Neuronal stem cell (in vitro differentiated cells): ENCODE results near the gene FAM193A.
A peak's percentile ranks its signal among the peaks of the same experiment; 100 is the strongest.

ENCODE experiments used
- DNase-seq: peaks from one replicate; pipeline ENCODE4 v3.0.0-alpha.2; 2013; ENCODE audit warnings: low spot score
- H2AFZ ChIP-seq: one replicate; pipeline ENCODE4 v1.6.1; 2013; ENCODE audit warnings: mild to moderate bottlenecking, low read length, inconsistent platforms
- H2AK5ac ChIP-seq: 2 replicates; pipeline ENCODE4 v1.6.1; 2013; ENCODE audit warnings: low read depth, mild to moderate bottlenecking, inconsistent platforms, low read length, moderate library complexity, mixed read lengths
- H2BK120ac ChIP-seq: 2 replicates; pipeline ENCODE4 v1.6.1; 2013; ENCODE audit warnings: low read depth, mild to moderate bottlenecking, inconsistent platforms, low read length, moderate library complexity, mixed read lengths
- H2BK12ac ChIP-seq: one replicate; pipeline ENCODE4 v1.6.1; 2013; ENCODE audit warnings: low read length, inconsistent platforms
- H2BK15ac ChIP-seq: 2 replicates; pipeline ENCODE4 v1.6.1; 2013; ENCODE audit warnings: mild to moderate bottlenecking, low read length, inconsistent platforms, mixed read lengths
- H2BK5ac ChIP-seq: one replicate; pipeline ENCODE4 v1.6.1; 2013; ENCODE audit warnings: inconsistent platforms, mild to moderate bottlenecking, low read length, moderate library complexity
- H3K14ac ChIP-seq: one replicate; pipeline ENCODE4 v1.6.1; 2013; ENCODE audit warnings: low read length, inconsistent platforms
- H3K18ac ChIP-seq: 2 replicates; pipeline ENCODE4 v1.6.1; 2013; ENCODE audit warnings: low read length, inconsistent platforms
- H3K23ac ChIP-seq: 2 replicates; pipeline ENCODE4 v1.6.1; 2013; ENCODE audit warnings: low read depth, mild to moderate bottlenecking, mixed read lengths, low read length, inconsistent platforms; ENCODE audit not compliant: poor library complexity
- H3K27ac ChIP-seq: replicated peaks from 3 replicates; pipeline ENCODE4 v1.5.1; 2013; ENCODE audit warnings: low read length, inconsistent platforms
- H3K27me3 ChIP-seq, 3 experiments: 2 replicates each; pipeline ENCODE4 v1.6.1; 2013; ENCODE audit warnings: low read length in 3 of 3, mild to moderate bottlenecking in 2 of 3, inconsistent platforms in 1 of 3, low read depth in 1 of 3, mixed read lengths in 1 of 3, moderate library complexity in 1 of 3; ENCODE audit not compliant: control insufficient read depth in 3 of 3, insufficient read depth in 3 of 3
- H3K36me3 ChIP-seq, 2 donors: replicated peaks in 1 of 2; 2 replicates each; pipeline ENCODE4 v1.6.1; 2013; ENCODE audit warnings: low read length in 2 of 2; ENCODE audit not compliant: control insufficient read depth in 2 of 2, insufficient read depth in 2 of 2
- H3K4ac ChIP-seq: 2 replicates; pipeline ENCODE4 v1.6.1; 2013; ENCODE audit warnings: inconsistent platforms, mild to moderate bottlenecking, low read length, moderate library complexity
- H3K4me1 ChIP-seq, 2 donors: 1 replicate in 1 of 2; 2 replicates in 1 of 2; pipeline ENCODE4 v1.6.1; 2013; ENCODE audit warnings: low read length in 2 of 2, low read depth in 1 of 2; ENCODE audit not compliant: control insufficient read depth in 2 of 2, insufficient read depth in 1 of 2
- H3K4me2 ChIP-seq: one replicate; pipeline ENCODE4 v1.6.1; 2013; ENCODE audit warnings: mild to moderate bottlenecking, low read length, inconsistent platforms; ENCODE audit not compliant: insufficient read depth, poor library complexity, severe bottlenecking
- H3K4me3 ChIP-seq, 2 donors: 2 replicates each; pipeline ENCODE4 v1.5.1; 2013; ENCODE audit warnings: low read length in 2 of 2, mild to moderate bottlenecking in 2 of 2, inconsistent platforms in 1 of 2, moderate library complexity in 1 of 2
- H3K79me1 ChIP-seq: one replicate; pipeline ENCODE4 v1.6.1; 2013; ENCODE audit warnings: low read depth, mild to moderate bottlenecking, inconsistent platforms, low read length, moderate library complexity
- H3K9ac ChIP-seq: one replicate; pipeline ENCODE4 v1.6.1; 2013; ENCODE audit warnings: mild to moderate bottlenecking, low read depth, low read length, inconsistent platforms; ENCODE audit not compliant: poor library complexity
- H3K9me3 ChIP-seq, 2 donors: replicated peaks in 1 of 2; 2 replicates each; pipeline versions ENCODE3 to v1.6.1; 2013; ENCODE audit warnings: low read length in 2 of 2, mild to moderate bottlenecking in 2 of 2, inconsistent platforms in 1 of 2, low read depth in 1 of 2, mixed read lengths in 1 of 2, moderate library complexity in 1 of 2; ENCODE audit not compliant: control insufficient read depth in 2 of 2, insufficient read depth in 1 of 2
- H4K8ac ChIP-seq: one replicate; pipeline ENCODE4 v1.6.1; 2013; ENCODE audit warnings: low read depth, mild to moderate bottlenecking, inconsistent platforms, low read length, moderate library complexity
- H4K91ac ChIP-seq: one replicate; pipeline ENCODE4 v1.6.1; 2013; ENCODE audit warnings: low read length, low read depth, mild to moderate bottlenecking, inconsistent platforms; ENCODE audit not compliant: poor library complexity
- WGBS, 2 donors: extraction: QIAGEN DNeasy Blood & Tissue Kit; methylation state at CpG; one replicate each; pipeline ENCODE4 v1.1.7; 2013; ENCODE audit warnings: missing lambda C conversion rate in 2 of 2, mixed read lengths in 1 of 2; ENCODE audit not compliant: insufficient read length in 2 of 2, insufficient replicate concordance in 1 of 2; ENCODE audit errors: extremely low coverage in 2 of 2; 5-methylcytosine and 5-hydroxymethylcytosine counted together

FAM193A gene

DNA sequence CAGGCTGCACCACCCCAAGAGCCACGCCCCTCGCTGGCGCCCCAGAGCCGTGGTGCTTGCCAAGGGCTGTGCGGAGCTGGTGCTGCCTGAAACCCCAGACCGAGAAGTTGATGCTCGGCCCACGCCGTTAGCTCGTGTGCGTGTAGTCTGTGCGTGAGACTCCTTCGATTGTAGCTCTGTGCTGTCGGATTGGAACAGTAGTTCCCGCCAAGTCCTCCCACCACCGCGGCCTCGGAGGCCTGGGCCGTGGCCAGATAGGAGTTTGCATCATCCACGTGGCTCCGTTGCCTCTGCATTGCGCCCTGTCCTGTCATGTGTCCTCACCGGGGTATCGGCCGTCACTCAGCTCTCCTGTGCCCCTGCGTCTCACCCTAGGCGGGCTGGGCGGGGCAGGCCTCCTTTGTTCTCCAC, 195.5 kb downstream of the FAM193A start:
- no peak overlapping the region for H2AK5ac ChIP-seq
- no peak overlapping the region for H3K9ac ChIP-seq
- no peak overlapping the region for H3K4me3 ChIP-seq
- no CpG with 5 or more reads among the region's 28 CpGs for WGBS, 2 donors
- no peak overlapping the region for H4K8ac ChIP-seq
- H3K4me1 ChIP-seq: peaks cover 0 to 3% of the 10 kb centered on the region in 2 donors
- no peak for DNase-seq
- H2BK12ac ChIP-seq: no peak overlapping the region
- H2BK15ac ChIP-seq: no peak overlapping the region
- H3K9me3 ChIP-seq: peaks cover 2 to 15% of the 10 kb centered on the region in 2 donors
- H2BK120ac ChIP-seq: no peak overlapping the region
- H4K91ac ChIP-seq: no peak overlapping the region
- H3K36me3 ChIP-seq: peaks cover 29 to 75% of the 10 kb centered on the region in 2 donors
- H3K4ac ChIP-seq: no peak overlapping the region
- H3K27ac ChIP-seq: no peak overlapping the region
- no peak overlapping the region for H2BK5ac ChIP-seq
- H3K27me3 ChIP-seq: no peaks in the 10 kb centered on the region
- no peak overlapping the region for H3K4me2 ChIP-seq
- H2AFZ ChIP-seq: no peak overlapping the region
- peaks cover 3% of the 10 kb centered on the region for H3K79me1 ChIP-seq
- H3K23ac ChIP-seq: peak overlapping the region; percentile 34
- peak overlapping the region; percentile 55 for H3K18ac ChIP-seq
- H3K14ac ChIP-seq: no peak overlapping the region

DNA sequence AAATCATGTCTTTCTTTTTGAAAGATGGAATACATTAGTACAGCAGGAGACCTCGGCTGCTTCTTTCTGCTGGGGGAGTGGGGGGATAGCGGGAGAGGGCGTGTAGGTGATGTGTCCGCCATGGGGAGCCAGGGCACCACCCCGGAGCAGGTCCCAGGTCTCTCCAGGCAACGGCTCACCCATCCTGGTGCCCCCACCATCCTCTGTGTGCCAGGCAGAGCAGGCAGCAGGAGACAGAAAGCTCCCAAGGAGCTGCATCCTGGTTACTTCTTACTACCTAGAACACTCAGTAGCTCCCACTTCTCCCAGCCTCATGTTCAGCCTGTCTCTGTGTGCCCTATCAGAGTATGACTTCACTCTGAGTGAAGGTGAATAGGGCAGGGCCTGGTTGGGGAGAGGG, 196.1 kb downstream of the FAM193A start:
- Histone ChIP-seq H3K23ac (no peak overlapping the region), H2AFZ (no peak overlapping the region), H3K9me3 (peaks cover 2 to 15% of the 10 kb centered on the region in 2 donors), H2BK5ac (no peak overlapping the region), H3K4me1 (peaks cover 0 to 3% of the 10 kb centered on the region in 2 donors), H3K4me2 (no peak overlapping the region), H3K27me3 (no peaks in the 10 kb centered on the region), H2BK12ac (no peak overlapping the region), H3K79me1 (peaks cover 3% of the 10 kb centered on the region), H2AK5ac (no peak overlapping the region), H4K8ac (no peak overlapping the region), H3K4me3 (no peak overlapping the region), H4K91ac (no peak overlapping the region), H3K14ac (no peak overlapping the region), H3K18ac (no peak overlapping the region), H2BK15ac (no peak overlapping the region), H3K9ac (no peak overlapping the region), H3K36me3 (peaks cover 29 to 70% of the 10 kb centered on the region in 2 donors), H3K27ac (no peak overlapping the region), H3K4ac (no peak overlapping the region), H2BK120ac (no peak overlapping the region)
- no peak for DNase-seq
- WGBS, 2 donors: no CpG with 5 or more reads among the region's 6 CpGs

DNA sequence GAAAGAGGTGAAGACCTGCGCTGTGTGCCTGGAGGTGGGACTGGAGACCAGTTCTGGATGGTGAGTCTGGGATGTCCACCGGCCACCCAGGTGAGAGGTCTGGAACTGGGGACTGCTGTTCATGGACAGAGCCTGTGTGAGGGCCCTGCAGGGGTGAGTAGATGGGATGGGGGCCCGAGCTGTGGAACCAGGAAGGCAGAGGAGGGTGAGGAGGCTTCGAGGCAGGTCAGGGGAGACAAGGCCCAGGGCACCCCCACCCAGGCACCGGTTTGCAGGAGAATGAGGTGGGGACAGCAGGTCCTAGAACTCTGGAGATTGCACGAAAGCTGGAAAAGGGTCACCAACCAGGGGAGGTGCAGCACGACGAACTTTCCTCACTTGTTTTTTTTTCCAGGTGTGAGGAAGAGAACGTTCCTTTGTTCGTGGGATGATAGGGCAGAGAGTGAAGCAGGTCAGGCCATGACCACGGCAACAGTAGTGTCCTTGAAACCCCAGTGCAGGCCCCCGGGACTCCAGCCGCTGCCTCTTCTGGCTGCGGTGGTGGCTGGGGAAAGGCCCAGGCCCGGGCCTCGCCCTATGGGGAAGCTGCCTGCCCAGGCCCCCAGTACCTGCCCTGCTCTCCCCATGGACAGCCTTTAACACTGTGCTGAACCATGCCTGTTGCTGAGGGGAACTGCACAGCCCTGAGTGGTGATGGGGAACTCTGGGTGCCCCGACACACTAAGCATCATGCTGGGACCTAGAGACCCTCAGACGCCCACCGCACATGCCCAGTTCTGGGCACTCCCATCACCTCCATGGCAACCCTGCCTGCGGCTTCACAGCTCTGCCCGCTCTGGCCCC, 196.8 kb downstream of the FAM193A start:
- peaks cover 3% of the 10 kb centered on the region for H3K79me1 ChIP-seq
- no peak overlapping the region for H3K27ac ChIP-seq
- H2BK120ac ChIP-seq: peak overlapping the region; percentile 9
- H4K91ac ChIP-seq: no peak overlapping the region
- peak overlapping the region; percentile 14 for H2AK5ac ChIP-seq
- H2AFZ ChIP-seq: no peak overlapping the region
- no CpG with 5 or more reads among the region's 21 CpGs for WGBS, 2 donors
- H2BK15ac ChIP-seq: no peak overlapping the region
- H2BK5ac ChIP-seq: no peak overlapping the region
- H3K4me2 ChIP-seq: no peak overlapping the region
- DNase-seq: no peak
- peak overlapping the region; percentile 60 for H3K9ac ChIP-seq
- no peak overlapping the region for H4K8ac ChIP-seq
- H3K4me3 ChIP-seq: peak overlapping the region in 1 of 2 donors; percentile 32
- H3K14ac ChIP-seq: no peak overlapping the region
- no peak overlapping the region for H3K23ac ChIP-seq
- no peak overlapping the region for H2BK12ac ChIP-seq
- no peak overlapping the region for H3K4ac ChIP-seq
- H3K18ac ChIP-seq: peak overlapping the region; percentile 48
- H3K4me1 ChIP-seq: peaks cover 0 to 3% of the 10 kb centered on the region in 2 donors
- peaks cover 2 to 15% of the 10 kb centered on the region in 2 donors for H3K9me3 ChIP-seq
- peaks cover 29 to 64% of the 10 kb centered on the region in 2 donors for H3K36me3 ChIP-seq
- no peaks in the 10 kb centered on the region for H3K27me3 ChIP-seq

DNA sequence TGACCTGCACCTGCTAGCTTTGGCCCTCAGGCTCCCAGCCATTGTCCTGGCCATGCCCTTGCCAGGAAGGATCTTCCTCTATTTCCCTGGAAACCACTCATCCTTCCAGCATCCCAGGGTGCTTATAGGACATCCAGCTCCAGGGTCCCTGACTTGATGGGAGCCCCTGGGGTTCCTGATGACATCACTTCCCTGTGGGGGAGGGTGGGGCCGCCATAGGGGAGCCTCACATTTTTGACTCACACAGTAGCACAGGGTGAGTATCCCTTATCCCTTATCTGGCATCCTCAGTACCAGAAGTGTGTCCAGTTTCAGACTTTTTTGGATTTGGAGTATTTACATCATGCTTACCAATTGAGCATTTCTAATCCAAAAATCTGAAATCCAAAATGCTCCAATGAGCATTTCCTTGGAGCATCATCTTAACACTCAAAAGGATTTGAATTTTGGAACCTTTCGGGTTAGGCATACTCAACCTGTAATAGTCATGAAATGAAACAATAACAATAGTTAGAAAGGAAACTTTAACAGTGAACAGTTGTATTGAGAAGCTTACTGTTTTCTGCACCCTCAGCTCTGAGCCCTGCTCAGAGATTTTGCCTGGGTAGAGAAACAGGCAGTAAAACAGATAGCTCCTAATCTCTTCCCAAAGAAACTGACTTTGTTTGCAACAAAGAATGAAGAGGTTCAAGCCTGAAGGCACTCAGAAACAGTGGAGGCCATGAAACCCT, 197.6 kb downstream of the FAM193A start:
- Histone ChIP-seq H4K8ac (no peak overlapping the region), H3K4me3 (no peak overlapping the region), H2BK5ac (no peak overlapping the region), H3K23ac (no peak overlapping the region), H3K14ac (no peak overlapping the region), H2BK120ac (peak overlapping the region; percentile 9), H2BK12ac (no peak overlapping the region), H3K27ac (peak overlapping the region; percentile 35), H3K9ac (no peak overlapping the region), H3K27me3 (no peaks in the 10 kb centered on the region), H4K91ac (no peak overlapping the region), H3K4me2 (no peak overlapping the region), H3K36me3 (peaks cover 27 to 57% of the 10 kb centered on the region in 2 donors), H2AK5ac (no peak overlapping the region), H2BK15ac (no peak overlapping the region), H3K4ac (no peak overlapping the region), H2AFZ (no peak overlapping the region), H3K18ac (no peak overlapping the region), H3K9me3 (peaks cover 2 to 15% of the 10 kb centered on the region in 2 donors), H3K79me1 (peaks cover 2% of the 10 kb centered on the region), H3K4me1 (peaks cover 0 to 3% of the 10 kb centered on the region in 2 donors)
- no peak for DNase-seq
- no CpG with 5 or more reads among the region's 2 CpGs for WGBS, 2 donors
